Neural crest cell (in vitro differentiated cells): ENCODE measurements around the gene ROBO2. TPM values are rescaled to one million over a fixed set of nuclear protein-coding genes. Genes with fewer than 3 reads are reported as not detected.
A peak's percentile ranks its signal among the peaks of the same experiment; 100 is the strongest.

Experiments used
- DNase-seq: peaks from one replicate; pipeline ENCODE4 v3.0.0; 2021; ENCODE audit warnings: low read depth, mixed read lengths, low spot score
- H3K27ac Mint-ChIP-seq: one replicate; pipeline ENCODE4 v1.8.0; 2021; ENCODE audit warnings: mild to moderate bottlenecking, mixed read lengths; ENCODE audit not compliant: unreplicated experiment
- H3K27me3 Mint-ChIP-seq: 2 replicates; pipeline ENCODE4 v1.8.0; 2021; ENCODE audit warnings: low read depth, mild to moderate bottlenecking, mixed read lengths
- H3K36me3 Mint-ChIP-seq: 2 replicates; pipeline ENCODE4 v1.8.0; 2021; ENCODE audit warnings: low read depth, mild to moderate bottlenecking, mixed read lengths
- H3K4me1 Mint-ChIP-seq: 2 replicates; pipeline ENCODE4 v1.8.0; 2021; ENCODE audit warnings: mixed read lengths
- H3K4me3 Mint-ChIP-seq: one replicate; pipeline ENCODE4 v1.8.0; 2021; ENCODE audit warnings: mild to moderate bottlenecking, mixed read lengths
- H3K9me3 Mint-ChIP-seq: 2 replicates; pipeline ENCODE4 v1.8.0; 2021; ENCODE audit warnings: mixed read lengths
- total RNA-seq: library from RNA; stranded (reverse); gene quantifications from 2 replicates; pipeline ENCODE4 v1.2.1, GENCODE V29; 2021
- TF ChIP-seq, protein P1 (sequence below): fragments of 200-600 bp; sonication (generic); conservative IDR thresholded peaks from 2 replicates; pipeline ENCODE4 v1.5.0; 2021; ENCODE audit warnings: antibody characterized with exemption, mild to moderate bottlenecking

Gene ROBO2
- total RNA-seq, 1 donor from 2014 or later = 27.9 TPM

DNA sequence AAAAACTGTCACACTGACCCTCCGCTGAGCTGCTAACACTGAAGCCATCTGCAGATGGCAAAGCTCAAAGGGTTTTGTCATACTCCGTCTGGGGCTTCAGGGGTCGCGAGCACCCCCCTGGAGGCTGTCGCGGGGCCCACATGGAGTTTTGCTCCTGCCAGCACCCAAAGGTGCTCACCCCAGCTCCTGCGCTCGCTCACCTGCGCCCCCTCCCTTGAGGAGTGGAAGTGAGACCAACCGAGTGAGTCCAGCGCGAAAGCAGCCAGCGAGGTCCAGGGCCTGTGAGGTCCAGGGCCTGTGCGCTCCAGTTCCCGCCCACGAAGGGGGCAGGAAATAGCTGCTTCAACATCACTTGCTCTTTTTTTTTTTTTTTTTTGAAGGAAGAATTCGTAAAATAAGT is 208.5 kb downstream of the ROBO2 start:
- no peak for DNase-seq
- Mint-ChIP-seq H3K9me3 (peaks cover 3% of the 10 kb centered on the region), H3K36me3 (no peaks in the 10 kb centered on the region), H3K4me3 (no peak overlapping the region), H3K27me3 (no peaks in the 10 kb centered on the region), H3K4me1 (peaks cover 13% of the 10 kb centered on the region), H3K27ac (no peak overlapping the region)
- TF ChIP-seq, protein P1, sequence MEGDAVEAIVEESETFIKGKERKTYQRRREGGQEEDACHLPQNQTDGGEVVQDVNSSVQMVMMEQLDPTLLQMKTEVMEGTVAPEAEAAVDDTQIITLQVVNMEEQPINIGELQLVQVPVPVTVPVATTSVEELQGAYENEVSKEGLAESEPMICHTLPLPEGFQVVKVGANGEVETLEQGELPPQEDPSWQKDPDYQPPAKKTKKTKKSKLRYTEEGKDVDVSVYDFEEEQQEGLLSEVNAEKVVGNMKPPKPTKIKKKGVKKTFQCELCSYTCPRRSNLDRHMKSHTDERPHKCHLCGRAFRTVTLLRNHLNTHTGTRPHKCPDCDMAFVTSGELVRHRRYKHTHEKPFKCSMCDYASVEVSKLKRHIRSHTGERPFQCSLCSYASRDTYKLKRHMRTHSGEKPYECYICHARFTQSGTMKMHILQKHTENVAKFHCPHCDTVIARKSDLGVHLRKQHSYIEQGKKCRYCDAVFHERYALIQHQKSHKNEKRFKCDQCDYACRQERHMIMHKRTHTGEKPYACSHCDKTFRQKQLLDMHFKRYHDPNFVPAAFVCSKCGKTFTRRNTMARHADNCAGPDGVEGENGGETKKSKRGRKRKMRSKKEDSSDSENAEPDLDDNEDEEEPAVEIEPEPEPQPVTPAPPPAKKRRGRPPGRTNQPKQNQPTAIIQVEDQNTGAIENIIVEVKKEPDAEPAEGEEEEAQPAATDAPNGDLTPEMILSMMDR = no peak

DNA sequence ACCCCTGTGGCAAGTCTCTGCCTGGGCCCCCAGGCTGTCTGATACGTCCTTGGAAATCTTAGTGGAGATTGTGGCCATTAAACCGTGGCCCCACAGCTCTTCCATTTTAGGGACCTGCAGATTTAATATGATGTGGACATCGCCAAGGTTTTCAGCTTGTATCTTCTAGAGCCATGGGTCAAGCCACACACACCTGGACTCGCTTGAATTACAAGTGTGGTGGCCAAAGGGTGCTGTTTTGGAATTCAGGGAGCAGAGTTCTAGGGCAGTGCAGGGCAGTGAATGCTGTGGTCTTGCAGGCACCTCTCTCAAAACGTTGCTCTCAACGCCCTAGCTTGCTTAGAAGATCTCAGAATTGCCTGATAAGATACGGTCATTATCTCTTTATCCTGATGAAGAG is 211.2 kb downstream of the ROBO2 start:
- H3K36me3 Mint-ChIP-seq = no peaks in the 10 kb centered on the region
- no peak for DNase-seq
- no peak overlapping the region for H3K27ac Mint-ChIP-seq
- no peak overlapping the region for H3K4me3 Mint-ChIP-seq
- H3K9me3 Mint-ChIP-seq = no peaks in the 10 kb centered on the region
- TF ChIP-seq, protein P1 = no peak
- peaks cover 23% of the 10 kb centered on the region for H3K4me1 Mint-ChIP-seq
- no peaks in the 10 kb centered on the region for H3K27me3 Mint-ChIP-seq

DNA sequence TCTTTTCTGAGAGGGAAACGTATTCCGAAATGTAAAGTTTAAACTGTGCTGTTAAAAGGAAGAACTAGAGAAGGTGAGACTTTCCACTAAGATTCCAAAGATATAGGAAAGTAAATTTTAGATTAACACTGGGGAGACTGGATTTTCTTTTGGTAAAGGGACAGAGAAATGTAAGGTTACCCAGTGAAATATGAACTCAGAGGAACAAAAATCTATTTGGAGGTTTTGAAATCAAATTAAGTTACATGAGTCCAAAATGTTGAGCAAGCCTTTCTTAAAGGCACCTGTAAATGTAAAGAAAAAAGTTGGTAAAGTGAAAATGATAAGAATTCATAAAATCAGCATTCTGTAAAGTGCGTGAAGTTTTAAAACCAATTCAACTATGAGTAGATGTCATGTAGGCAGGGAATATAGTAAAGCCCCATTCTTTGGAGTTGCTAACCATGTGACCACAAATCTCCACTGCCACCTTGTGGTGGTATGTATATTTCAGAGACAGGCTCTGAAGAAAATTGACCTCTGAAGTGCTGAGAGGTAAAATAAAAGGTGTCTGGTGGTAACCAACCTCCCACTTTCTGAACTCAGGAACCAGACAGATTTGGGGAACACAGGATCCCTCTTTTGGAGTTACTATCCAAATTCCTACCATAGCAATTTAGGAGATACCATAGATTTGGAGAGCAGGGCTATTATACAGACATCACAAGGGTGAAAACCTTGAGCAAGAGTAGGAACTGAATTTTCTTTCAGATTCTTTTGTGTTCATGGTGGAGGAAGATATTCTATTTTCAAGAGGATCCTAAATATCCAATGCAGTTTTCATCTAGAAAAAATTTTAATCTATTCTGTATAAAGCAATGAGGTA is 215.3 kb downstream of the ROBO2 start:
- TF ChIP-seq, protein P1 = peak; percentile 86
- Mint-ChIP-seq H3K27ac (no peak overlapping the region), H3K9me3 (no peaks in the 10 kb centered on the region), H3K36me3 (no peaks in the 10 kb centered on the region), H3K27me3 (no peaks in the 10 kb centered on the region), H3K4me3 (no peak overlapping the region), H3K4me1 (peaks cover 10% of the 10 kb centered on the region)
- peak; percentile 50 for DNase-seq

GRCh38 chr3:77256584-77257503 is 216.9 kb downstream of the ROBO2 start:
- H3K36me3 Mint-ChIP-seq = no peaks in the 10 kb centered on the region
- peaks cover 10% of the 10 kb centered on the region for H3K4me1 Mint-ChIP-seq
- H3K9me3 Mint-ChIP-seq = no peaks in the 10 kb centered on the region
- H3K27me3 Mint-ChIP-seq = no peaks in the 10 kb centered on the region
- no peak overlapping the region for H3K4me3 Mint-ChIP-seq
- H3K27ac Mint-ChIP-seq = no peak overlapping the region
- no peak for DNase-seq
- TF ChIP-seq, protein P1 = no peak

- no peaks in the 10 kb centered on the region for H3K9me3 Mint-ChIP-seq
- peaks cover 6% of the 10 kb centered on the region for H3K4me1 Mint-ChIP-seq
- no peak for DNase-seq
- no peaks in the 10 kb centered on the region for H3K36me3 Mint-ChIP-seq
- no peak overlapping the region for H3K27ac Mint-ChIP-seq
- TF ChIP-seq, protein P1 = no peak
- no peak overlapping the region for H3K4me3 Mint-ChIP-seq
- no peaks in the 10 kb centered on the region for H3K27me3 Mint-ChIP-seq
Observed at GRCh38 chr3:77259694-77260093, 219.8 kb downstream of the ROBO2 start.
